Upper lobe of right lung (tissue), 1 donor: ENCODE data around the gene RTP2. TPM values are rescaled to one million over a fixed set of nuclear protein-coding genes. Genes with fewer than 3 reads are reported as not detected.

Source experiments
- ATAC-seq: fragments of 200-7000 bp; cut with Tn5 transposase; one replicate; pipeline ENCODE4 v1.9.1; 2020; ENCODE audit warnings: mild to moderate bottlenecking, moderate library complexity
- DNase-seq: peaks from one replicate; pipeline ENCODE4 v3.0.0-alpha.2; 2020
- H3K27ac ChIP-seq: fragments of 200-600 bp; one replicate; pipeline ENCODE4 v1.8.0; 2022
- H3K27me3 ChIP-seq: fragments of 200-600 bp; one replicate; pipeline ENCODE4 v1.8.0; 2022; ENCODE audit warnings: mild to moderate bottlenecking
- H3K36me3 ChIP-seq: fragments of 200-600 bp; one replicate; pipeline ENCODE4 v1.8.0; 2022
- H3K4me1 ChIP-seq: fragments of 200-600 bp; one replicate; pipeline ENCODE4 v1.8.0; 2022
- H3K4me3 ChIP-seq: fragments of 200-600 bp; one replicate; pipeline ENCODE4 v1.8.0; 2022; ENCODE audit warnings: mild to moderate bottlenecking
- H3K9me3 ChIP-seq: fragments of 200-600 bp; one replicate; pipeline ENCODE4 v1.8.0; 2022
- CTCF ChIP-seq: fragments of 200-600 bp; IDR thresholded peaks from one replicate; pipeline ENCODE4 v1.8.0; 2022; ENCODE audit warnings: antibody characterized with exemption
- intact Hi-C: fragments of 100-400 bp; cut with DNase I; formaldehyde crosslinking; loops from one replicate; pipeline ENCODE4 v1.11.0; 2022
- total RNA-seq: library from RNA; stranded (reverse); fragmentation: NEBNext Ultra II Directional; extraction: Animal tissue kit (Norgen Biotek cat#: 25700); gene quantifications from one replicate; pipeline ENCODE4 v1.2.1, GENCODE V29; 2021
- donor health status: DM: no; HTN: yes; CAD: no; lungs with severe emphysema.

Gene RTP2
- total RNA-seq, 1 donor from 2014 or later: not detected

- no peaks in the 10 kb centered on the region for H3K27me3 ChIP-seq
- DNase-seq (peak; percentile 91), ATAC-seq (peak; percentile 59)
- peaks cover 23% of the 10 kb centered on the region for H3K4me1 ChIP-seq
- peak overlapping the region; percentile 74 for H3K4me3 ChIP-seq
- no peaks in the 10 kb centered on the region for H3K9me3 ChIP-seq
- peaks cover under 1% of the 10 kb centered on the region for H3K36me3 ChIP-seq
- intact Hi-C loops: loop anchor here (5.0 kb wide), 1 partner anchor 1213 kb away; no protein-coding TSS in a partner anchor
- peak; percentile 98 for TF ChIP-seq CTCF
- H3K27ac ChIP-seq: peak overlapping the region; percentile 100
Observed at GRCh38 chr3:187739561-187740332, 37.4 kb upstream of the RTP2 start.

DNA sequence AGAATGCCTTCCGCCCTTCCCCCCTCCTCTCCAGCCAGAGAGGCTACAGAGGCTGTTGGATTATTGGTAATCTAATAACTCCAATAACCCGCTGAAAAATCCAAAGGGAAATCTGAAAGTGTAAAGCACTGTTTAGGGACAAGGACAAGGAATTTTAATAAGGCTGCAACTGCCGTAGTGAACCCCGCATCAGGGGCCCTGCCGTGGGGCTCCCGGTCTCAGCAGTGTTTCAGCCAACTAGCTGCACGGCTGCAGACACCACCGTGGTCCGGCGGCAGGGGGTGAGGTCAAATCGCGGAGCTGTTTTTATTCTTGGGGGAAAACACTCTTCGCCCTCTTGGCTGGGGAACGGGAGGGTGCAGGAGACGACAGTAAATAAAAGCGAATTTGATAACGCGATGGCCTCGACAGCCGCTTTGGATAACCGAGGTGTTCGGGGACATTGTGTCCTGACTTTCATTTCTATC, 36.8 kb upstream of the RTP2 start:
- Histone ChIP-seq H3K4me3 (peak overlapping the region; percentile 74), H3K36me3 (peaks cover 7% of the 10 kb centered on the region), H3K27me3 (no peaks in the 10 kb centered on the region), H3K27ac (peak overlapping the region; percentile 100), H3K4me1 (peaks cover 23% of the 10 kb centered on the region), H3K9me3 (no peaks in the 10 kb centered on the region)
- no peak for TF ChIP-seq CTCF
- intact Hi-C loops: no loop called here
- ATAC-seq: no peak
- DNase-seq: no peak

- intact Hi-C loops: no loop called here
- peak; percentile 87 for DNase-seq
Observed at GRCh38 chr3:187738331-187739093, 36.2 kb upstream of the RTP2 start.

GRCh38 chr3:187738071-187738330, 35.6 kb upstream of the RTP2 start:
- no peak for TF ChIP-seq CTCF
- ATAC-seq (no peak), DNase-seq (no peak)
- Histone ChIP-seq H3K27me3 (no peaks in the 10 kb centered on the region), H3K4me3 (peak overlapping the region; percentile 74), H3K9me3 (no peaks in the 10 kb centered on the region), H3K36me3 (peaks cover 18% of the 10 kb centered on the region), H3K27ac (peak overlapping the region; percentile 100), H3K4me1 (peaks cover 23% of the 10 kb centered on the region)
- intact Hi-C loops: no loop called here

More at GRCh38 chr3:187738331-187739093, 36.2 kb upstream of the RTP2 start:
- TF ChIP-seq CTCF: peak; percentile 71
- Histone ChIP-seq H3K27ac (peak overlapping the region; percentile 100), H3K27me3 (no peaks in the 10 kb centered on the region), H3K4me1 (peaks cover 23% of the 10 kb centered on the region), H3K36me3 (peaks cover 13% of the 10 kb centered on the region), H3K4me3 (peak overlapping the region; percentile 74), H3K9me3 (no peaks in the 10 kb centered on the region)
- ATAC-seq: peak; percentile 72

DNA sequence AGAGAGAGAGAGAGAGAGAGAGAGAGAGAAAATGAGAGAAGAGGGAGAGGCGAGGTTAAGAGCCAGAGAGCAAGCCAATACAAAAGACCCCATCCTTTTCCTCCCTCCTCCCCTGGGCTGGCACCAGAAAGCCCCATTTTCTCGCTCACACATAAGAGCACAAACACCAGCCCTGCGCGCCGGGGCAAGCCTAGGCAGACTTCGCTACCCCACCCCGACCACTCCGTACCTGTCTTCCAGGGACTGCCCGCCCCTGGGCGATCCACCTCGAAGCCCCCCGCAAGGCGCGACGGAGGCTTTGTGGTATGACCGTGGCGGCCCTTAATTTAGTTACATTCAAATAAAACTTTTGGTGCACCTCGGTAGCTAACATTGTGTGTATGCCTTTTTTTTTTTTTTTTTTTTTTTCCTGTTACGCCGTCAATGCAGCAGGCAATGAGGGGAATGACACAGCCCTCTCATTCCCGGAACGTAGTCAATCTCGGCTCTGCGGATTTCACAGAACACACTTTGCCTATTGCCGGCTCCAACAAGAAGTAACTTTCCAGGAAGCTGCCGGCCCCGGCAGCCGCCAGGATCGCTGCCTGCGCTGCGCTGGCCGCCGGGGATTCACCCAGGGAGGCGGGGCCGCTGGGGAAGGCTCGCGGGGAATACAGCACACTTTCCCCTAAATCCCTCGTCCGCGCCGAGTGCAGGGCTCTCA, 35.2 kb upstream of the RTP2 start:
- H3K9me3 ChIP-seq: no peaks in the 10 kb centered on the region
- H3K36me3 ChIP-seq: peaks cover 23% of the 10 kb centered on the region
- TF ChIP-seq CTCF: no peak
- H3K4me3 ChIP-seq: peak overlapping the region; percentile 74
- DNase-seq (peak; percentile 93), ATAC-seq (peak; percentile 59)
- H3K4me1 ChIP-seq: peaks cover 20% of the 10 kb centered on the region
- no peaks in the 10 kb centered on the region for H3K27me3 ChIP-seq
- peak overlapping the region; percentile 100 for H3K27ac ChIP-seq
- intact Hi-C loops: no loop called here
